NT2/D1 (cell line): Measurements from ENCODE around the gene ATP6V1G2.

Source experiments
- DNase-seq: peaks from one replicate; pipeline ENCODE4 v3.0.0-alpha.2; 2011; ENCODE audit warnings: low read depth, low spot score
- H3K27me3 ChIP-seq: 2 replicates; pipeline ENCODE4 v1.6.0; 2011; ENCODE audit warnings: mild to moderate bottlenecking; ENCODE audit not compliant: insufficient read length, insufficient read depth
- H3K36me3 ChIP-seq: 2 replicates; pipeline ENCODE4 v1.6.1; 2011; ENCODE audit warnings: mild to moderate bottlenecking, low read length, mixed read lengths; ENCODE audit not compliant: insufficient read depth, insufficient read length
- H3K4me1 ChIP-seq: 2 replicates; pipeline ENCODE4 v1.5.1; 2011; ENCODE audit not compliant: insufficient read depth, insufficient read length
- H3K4me3 ChIP-seq: 2 replicates; pipeline ENCODE4 v1.5.1; 2011; ENCODE audit warnings: low read depth; ENCODE audit not compliant: insufficient read length
- H3K9ac ChIP-seq: 2 replicates; pipeline ENCODE4 v1.6.0; 2011; ENCODE audit warnings: low read depth; ENCODE audit not compliant: insufficient read length
- H3K9me3 ChIP-seq: 2 replicates; pipeline ENCODE4 v1.5.1; 2011; ENCODE audit warnings: mild to moderate bottlenecking, low read length; ENCODE audit not compliant: insufficient read depth
- SUZ12 ChIP-seq: IDR thresholded peaks from 2 replicates; pipeline ENCODE4 v1.6.1; 2011; ENCODE audit not compliant: insufficient read length, insufficient read depth; ENCODE audit errors: extremely low read depth
- YY1 ChIP-seq: IDR thresholded peaks from 2 replicates; pipeline ENCODE4 v1.6.1; 2011; ENCODE audit not compliant: insufficient read length, insufficient read depth
- ZNF274 ChIP-seq: IDR thresholded peaks from 2 replicates; pipeline ENCODE4 v1.6.1; 2011; ENCODE audit warnings: mild to moderate bottlenecking, low read depth, low read length

ATP6V1G2 gene

GRCh38 chr6:31535538-31536324 is 10.7 kb downstream of the ATP6V1G2 start:
- Histone ChIP-seq H3K4me3 (no peak overlapping the region), H3K4me1 (peaks cover 6% of the 10 kb centered on the region), H3K36me3 (peaks cover 97% of the 10 kb centered on the region), H3K27me3 (no peaks in the 10 kb centered on the region), H3K9ac (no peak overlapping the region), H3K9me3 (no peaks in the 10 kb centered on the region)
- TF ChIP-seq SUZ12 (no peak), YY1 (no peak), ZNF274 (no peak)
- no peak for DNase-seq

GRCh38 chr6:31534521-31535040 is 11.8 kb downstream of the ATP6V1G2 start:
- Histone ChIP-seq H3K4me1 (peaks cover 3% of the 10 kb centered on the region), H3K4me3 (no peak overlapping the region), H3K9ac (no peak overlapping the region), H3K36me3 (peaks cover 96% of the 10 kb centered on the region), H3K9me3 (no peaks in the 10 kb centered on the region), H3K27me3 (no peaks in the 10 kb centered on the region)
- TF ChIP-seq ZNF274, result no peak
- TF ChIP-seq YY1, result no peak
- TF ChIP-seq SUZ12, result no peak
- DNase-seq, result no peak

- Histone ChIP-seq H3K36me3 (peaks cover 94% of the 10 kb centered on the region), H3K9me3 (no peaks in the 10 kb centered on the region), H3K9ac (no peak overlapping the region), H3K4me3 (no peak overlapping the region), H3K4me1 (peaks cover 3% of the 10 kb centered on the region), H3K27me3 (no peaks in the 10 kb centered on the region)
- TF ChIP-seq ZNF274 (no peak), YY1 (no peak), SUZ12 (no peak)
- DNase-seq, result no peak
These were observed 12.4 kb downstream of the ATP6V1G2 start for GRCh38 chr6:31534011-31534410.

GRCh38 chr6:31533455-31533841 is 13.0 kb downstream of the ATP6V1G2 start:
- H3K36me3 ChIP-seq, result peaks cover 88% of the 10 kb centered on the region

GRCh38 chr6:31532644-31533454 is 13.6 kb downstream of the ATP6V1G2 start:
- H3K4me3 ChIP-seq, result no peak overlapping the region
- H3K4me1 ChIP-seq, result peaks cover 3% of the 10 kb centered on the region
- H3K9me3 ChIP-seq, result no peaks in the 10 kb centered on the region
- no peaks in the 10 kb centered on the region for H3K27me3 ChIP-seq
- TF ChIP-seq SUZ12, result no peak
- TF ChIP-seq ZNF274, result no peak
- TF ChIP-seq YY1, result no peak
- H3K36me3 ChIP-seq, result peaks cover 84% of the 10 kb centered on the region
- DNase-seq, result no peak
- H3K9ac ChIP-seq, result no peak overlapping the region

More at GRCh38 chr6:31533455-31533841, 13.0 kb downstream of the ATP6V1G2 start:
- H3K9me3 ChIP-seq, result no peaks in the 10 kb centered on the region
- no peak overlapping the region for H3K4me3 ChIP-seq
- no peak for DNase-seq
- peaks cover 3% of the 10 kb centered on the region for H3K4me1 ChIP-seq
- H3K27me3 ChIP-seq, result no peaks in the 10 kb centered on the region
- no peak for TF ChIP-seq SUZ12
- TF ChIP-seq YY1, result no peak
- TF ChIP-seq ZNF274, result no peak
- no peak overlapping the region for H3K9ac ChIP-seq

GRCh38 chr6:31531771-31532643 is 14.4 kb downstream of the ATP6V1G2 start:
- Histone ChIP-seq H3K9me3 (no peaks in the 10 kb centered on the region), H3K27me3 (no peaks in the 10 kb centered on the region), H3K4me3 (no peak overlapping the region), H3K4me1 (peaks cover 3% of the 10 kb centered on the region), H3K36me3 (peaks cover 75% of the 10 kb centered on the region), H3K9ac (no peak overlapping the region)
- DNase-seq, result no peak
- TF ChIP-seq SUZ12 (no peak), YY1 (no peak), ZNF274 (no peak)

- Histone ChIP-seq H3K36me3 (peaks cover 67% of the 10 kb centered on the region), H3K9ac (no peak overlapping the region)
- DNase-seq, result no peak
These were observed 15.2 kb downstream of the ATP6V1G2 start for GRCh38 chr6:31531162-31531561.

More at GRCh38 chr6:31531162-31531561, 15.2 kb downstream of the ATP6V1G2 start:
- Histone ChIP-seq H3K4me3 (no peak overlapping the region), H3K9me3 (no peaks in the 10 kb centered on the region), H3K4me1 (peaks cover 3% of the 10 kb centered on the region), H3K27me3 (no peaks in the 10 kb centered on the region)
- TF ChIP-seq SUZ12 (no peak), YY1 (no peak), ZNF274 (no peak)
